GM19397 (cell line): ENCODE results near the gene OSBP2.

Source experiments
- ATAC-seq: cut with Tn5 transposase; IDR thresholded peaks from one replicate; pipeline ENCODE4 v1.9.1; 2021; ENCODE audit warnings: mild to moderate bottlenecking, moderate library complexity; ENCODE audit not compliant: unreplicated experiment

The OSBP2 gene

DNA sequence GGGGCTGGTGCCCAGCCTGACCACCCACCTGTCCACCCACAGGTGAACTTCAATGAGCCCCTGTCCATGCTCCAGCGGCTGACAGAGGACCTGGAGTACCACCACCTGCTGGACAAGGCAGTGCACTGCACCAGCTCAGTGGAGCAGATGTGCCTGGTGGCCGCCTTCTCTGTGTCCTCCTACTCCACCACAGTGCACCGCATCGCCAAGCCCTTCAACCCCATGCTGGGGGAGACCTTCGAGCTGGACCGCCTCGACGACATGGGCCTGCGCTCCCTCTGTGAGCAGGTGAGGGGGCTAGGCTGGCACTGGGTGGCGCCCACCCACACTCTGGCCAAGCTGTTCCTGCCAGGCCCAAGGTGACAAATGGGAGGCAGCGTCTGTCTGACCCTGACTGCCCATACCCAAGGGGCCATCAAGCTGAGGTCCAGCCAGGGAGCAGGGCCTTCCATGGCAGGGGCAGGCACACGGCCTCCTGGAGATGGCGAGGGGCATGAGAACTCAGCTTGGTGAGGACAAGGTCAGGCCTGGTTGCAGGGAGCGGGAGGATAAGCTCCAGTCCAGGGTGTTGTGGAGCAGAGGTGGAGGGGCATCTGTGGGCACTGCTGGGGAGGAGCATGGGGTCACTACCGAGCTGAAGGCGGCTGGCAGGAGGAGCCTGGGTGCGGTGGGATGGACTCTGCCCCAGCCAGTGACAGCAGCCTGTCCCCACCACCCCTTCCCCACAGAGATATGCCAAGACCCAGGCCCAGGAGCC, 196.2 kb downstream of the OSBP2 start:
- ATAC-seq, result no peak

- no peak for ATAC-seq
Measured at GRCh38 chr22:30891443-30891755, 196.7 kb downstream of the OSBP2 start.

DNA sequence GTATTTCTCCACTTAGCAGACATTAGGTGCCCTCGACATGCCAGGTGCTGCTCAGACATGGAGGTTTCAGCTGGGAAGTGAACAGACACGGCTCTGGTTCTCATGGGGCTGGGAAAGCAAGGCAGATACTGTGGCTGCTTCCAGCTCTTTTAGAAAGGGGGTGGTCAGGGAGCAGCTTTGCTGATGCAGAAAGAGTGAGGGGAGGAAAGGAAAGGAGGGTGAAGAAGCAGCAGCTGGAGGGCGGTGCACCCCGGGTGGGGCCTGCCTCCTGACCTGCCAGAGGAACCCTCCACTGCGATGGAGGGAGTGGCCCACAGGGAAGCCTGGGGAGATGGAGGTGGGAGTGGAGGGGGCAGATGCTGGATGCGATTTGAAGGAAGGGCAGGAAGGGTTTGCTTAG, 197.1 kb downstream of the OSBP2 start:
- no peak for ATAC-seq

DNA sequence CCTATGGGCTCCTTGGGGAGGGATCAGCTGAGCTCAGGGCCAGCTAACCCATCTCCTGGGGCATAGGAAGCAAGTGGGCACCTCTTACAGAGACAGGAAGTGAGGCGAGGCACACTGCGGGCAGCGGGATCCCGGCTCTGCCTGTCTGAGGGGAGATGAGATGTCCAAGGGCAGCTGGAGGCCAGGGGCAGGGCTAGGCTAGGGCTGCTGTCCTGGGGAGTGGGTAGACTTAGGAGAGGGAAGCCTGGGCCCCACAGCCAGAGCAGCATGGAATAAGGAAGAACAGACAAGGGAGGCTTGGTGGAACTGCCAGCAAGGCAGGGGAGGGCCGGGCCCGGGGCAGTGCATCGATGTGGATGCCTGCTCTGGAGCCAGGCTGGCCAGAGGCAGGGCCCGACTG, 197.6 kb downstream of the OSBP2 start:
- no peak for ATAC-seq

- ATAC-seq, result no peak
Measured at GRCh38 chr22:30892731-30893221, 198.1 kb downstream of the OSBP2 start.

- ATAC-seq, result no peak
Measured at GRCh38 chr22:30893434-30894370, 199.0 kb downstream of the OSBP2 start.

DNA sequence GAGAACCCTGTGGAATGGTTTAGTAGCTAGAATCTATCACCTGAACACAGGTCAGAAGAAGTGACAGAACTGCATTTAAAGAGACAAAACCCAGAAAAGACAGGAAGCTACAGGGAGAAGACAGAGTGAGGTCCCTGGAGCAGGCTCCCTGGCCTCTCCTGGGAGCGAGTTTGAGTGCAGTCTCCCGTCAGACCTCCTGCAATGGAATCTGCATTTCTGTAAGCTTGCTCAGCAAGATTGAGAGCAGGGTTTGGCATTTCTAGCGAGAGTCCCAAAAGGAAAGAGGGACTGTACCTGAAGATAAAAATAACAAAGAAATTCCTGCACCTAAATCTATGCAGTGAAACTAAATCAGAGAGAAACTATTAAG, 199.7 kb downstream of the OSBP2 start:
- ATAC-seq, result no peak

- no peak for ATAC-seq
Measured at GRCh38 chr22:30902496-30903357, 208.1 kb downstream of the OSBP2 start.

DNA sequence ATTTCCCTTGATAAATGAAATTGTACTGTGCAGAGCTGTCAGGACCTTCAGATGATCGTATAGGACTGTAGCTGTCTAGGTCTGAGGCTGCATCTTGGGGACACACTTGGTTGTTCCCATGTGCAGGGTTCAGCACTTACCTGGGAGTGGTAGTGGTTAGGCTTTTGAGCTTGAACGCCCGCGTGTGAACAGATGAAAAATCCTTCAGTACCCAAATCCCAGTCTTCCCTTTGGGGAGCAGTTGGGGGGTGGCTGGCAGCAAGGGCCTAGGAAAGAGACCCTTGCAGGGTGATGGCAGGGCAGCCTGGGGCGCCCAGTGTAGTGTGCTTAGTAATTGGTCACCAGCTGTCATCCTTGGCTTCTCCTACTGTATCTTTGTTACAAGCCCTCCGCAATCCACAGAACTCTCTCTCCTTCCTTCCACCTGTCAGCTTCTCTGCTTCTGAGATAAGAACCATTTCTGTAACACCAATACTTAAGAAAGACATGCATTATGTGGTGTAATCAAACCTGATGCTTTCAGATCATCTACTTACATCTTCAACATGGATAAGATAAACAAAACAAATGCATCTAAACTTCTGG, 209.3 kb downstream of the OSBP2 start:
- no peak for ATAC-seq

- no peak for ATAC-seq
Measured at GRCh38 chr22:30905696-30906341, 211.1 kb downstream of the OSBP2 start.

DNA sequence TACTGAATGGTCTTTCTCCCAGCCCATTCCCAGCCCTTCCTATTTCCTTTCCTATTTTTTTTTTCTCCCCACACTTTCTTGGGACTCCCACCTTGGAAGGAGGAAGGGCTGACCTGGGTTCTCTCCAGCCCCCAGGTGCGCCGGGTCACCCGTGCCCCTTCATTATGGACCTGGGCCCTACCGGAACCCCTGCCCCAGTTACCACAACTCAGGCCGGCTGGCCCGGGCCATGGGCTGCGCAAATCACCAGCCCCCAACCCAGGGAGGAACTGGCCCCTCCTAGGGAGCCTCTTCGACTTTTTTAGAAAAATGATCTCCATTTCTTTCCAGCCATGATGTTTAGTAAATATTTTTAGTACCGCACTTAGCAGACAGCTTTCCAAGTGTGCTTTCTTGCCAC, 211.7 kb downstream of the OSBP2 start:
- no peak for ATAC-seq

GRCh38 chr22:30906946-30907345, 212.3 kb downstream of the OSBP2 start:
- no peak for ATAC-seq

DNA sequence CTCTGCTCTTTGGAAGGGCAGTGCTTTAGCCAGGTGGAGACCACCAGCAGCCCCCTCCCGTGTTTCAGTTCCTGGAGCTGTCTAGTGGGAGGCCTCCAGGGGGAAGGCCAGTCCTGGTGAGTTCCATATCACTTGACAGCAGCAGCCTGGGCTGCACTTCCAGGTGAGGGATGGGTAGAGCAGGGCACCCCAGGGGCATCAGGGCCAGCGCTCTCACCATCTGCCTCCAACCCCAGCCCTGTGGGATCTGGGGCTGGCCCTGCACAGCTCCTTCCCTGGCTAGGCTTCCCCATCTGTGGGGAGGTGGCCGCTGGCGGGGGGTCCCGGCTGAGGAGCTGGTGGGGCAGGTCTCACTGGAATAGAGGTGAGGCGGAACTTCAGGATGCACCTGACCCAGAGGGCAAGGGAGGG, 213.4 kb downstream of the OSBP2 start:
- no peak for ATAC-seq

- ATAC-seq, result no peak
Measured at GRCh38 chr22:30909306-30909705, 214.6 kb downstream of the OSBP2 start.

DNA sequence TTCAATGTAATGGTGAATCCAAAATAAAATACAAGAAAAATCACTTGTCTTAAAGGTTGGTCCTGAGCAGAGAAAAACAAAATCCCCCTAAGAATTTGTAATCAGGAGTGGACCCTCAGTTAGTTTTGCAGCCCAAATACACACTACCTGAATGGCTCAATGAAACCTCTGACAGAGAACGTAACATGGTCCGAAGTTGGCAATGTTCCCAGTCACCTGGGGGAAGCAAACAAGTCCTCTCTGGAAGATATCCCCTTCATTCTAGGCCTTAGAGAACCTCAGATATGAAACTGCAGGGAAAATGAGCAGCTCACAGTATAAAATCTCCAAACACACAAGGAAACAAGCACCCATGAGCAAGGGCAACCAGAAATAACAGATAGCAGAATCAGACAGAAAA, 215.7 kb downstream of the OSBP2 start:
- no peak for ATAC-seq

GRCh38 chr22:30918761-30919160, 224.1 kb downstream of the OSBP2 start:
- ATAC-seq, result no peak

GRCh38 chr22:30919973-30920372, 225.3 kb downstream of the OSBP2 start:
- ATAC-seq, result no peak

DNA sequence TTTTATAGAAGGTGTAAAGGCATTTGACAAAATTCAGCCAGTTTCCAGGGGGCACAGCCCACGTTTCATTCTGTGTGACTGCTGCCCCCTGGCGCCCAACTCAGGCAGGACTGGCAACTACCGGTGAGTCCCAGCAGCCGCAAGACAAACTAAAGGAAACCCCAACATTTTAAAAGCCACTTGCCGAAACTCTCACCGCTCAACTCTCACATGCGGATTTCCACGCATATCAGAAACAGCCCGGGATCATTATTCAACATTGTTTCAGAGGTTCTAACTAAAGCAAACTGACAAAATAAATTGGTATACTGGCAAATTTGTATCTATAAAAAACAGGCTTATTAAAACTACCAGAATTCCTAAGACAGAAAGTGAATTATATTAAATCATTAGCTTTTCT, 225.7 kb downstream of the OSBP2 start:
- no peak for ATAC-seq

- no peak for ATAC-seq
Measured at GRCh38 chr22:30921108-30921507, 226.4 kb downstream of the OSBP2 start.

DNA sequence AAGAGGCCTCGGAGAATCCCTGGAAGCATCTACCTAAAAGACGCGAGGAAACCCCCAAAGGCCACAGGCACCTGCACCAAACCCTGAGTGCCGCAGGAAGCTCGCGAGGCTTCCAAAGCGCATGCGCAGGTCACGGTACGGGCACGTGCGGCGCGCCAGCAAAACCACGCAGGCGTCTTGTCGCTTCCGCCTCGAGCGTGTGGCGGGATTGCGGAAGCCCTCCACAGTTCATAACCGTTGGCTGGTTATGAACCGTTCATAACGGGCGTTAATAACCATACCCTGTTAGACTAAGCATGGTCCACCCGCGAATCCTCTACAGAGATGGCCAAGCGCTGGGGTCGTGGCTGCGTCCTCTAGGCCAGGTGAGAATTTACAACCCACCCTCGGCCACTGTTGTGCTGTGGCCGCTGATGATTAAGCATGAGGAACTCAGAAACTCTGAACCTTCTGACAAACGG, 227.5 kb downstream of the OSBP2 start:
- no peak for ATAC-seq
